Cortex of kidney (tissue), 1 donor: Measurements from ENCODE around the gene ZNF560.

Experiments
- DNase-seq: peaks from one replicate; lab custom pipeline; 2025; lab: John Stamatoyannopoulos, UW

ZNF560 gene

GRCh38 chr19:9435279-9436268 is 62.8 kb downstream of the ZNF560 start, which contains the start of gene ZNF266:
TSS of gene ZNF266 (minus strand) at chr19:9435573. CDS start at chr19:9420089, 15,484 bp downstream.
- DNase-seq, result no peak

- no peak for DNase-seq
Observed at GRCh38 chr19:9431475-9431874, 66.9 kb downstream of the ZNF560 start.

GRCh38 chr19:9430444-9430843 is 68.0 kb downstream of the ZNF560 start:
- no peak for DNase-seq

GRCh38 chr19:9427941-9428340 is 70.5 kb downstream of the ZNF560 start:
- no peak for DNase-seq
